Esophagus squamous epithelium (tissue), 4 donors: ENCODE data around the gene RAB37.

ENCODE experiments used
- CTCF ChIP-seq, 6 experiments: fragments of 450-650 bp in 4 of 6; fragments of 200-600 bp in 2 of 6; sonication (generic) in 2 of 6; IDR thresholded peaks; one replicate each; pipeline ENCODE4 v1.5.1; 2016 to 2019; ENCODE audit warnings: antibody characterized with exemption in 6 of 6, mild to moderate bottlenecking in 4 of 6, moderate library complexity in 4 of 6
- POLR2A ChIP-seq, 4 donors: fragments of 450-650 bp; IDR thresholded peaks; one replicate each; pipeline ENCODE4 v1.6.1; 2017; ENCODE audit warnings: antibody characterized with exemption in 4 of 4, mild to moderate bottlenecking in 4 of 4, moderate library complexity in 3 of 4

GRCh38 chr17:74775409-74776043 is 38.5 kb downstream of the RAB37 start:
- TF ChIP-seq CTCF (IDR thresholded peaks at IDR 0.05): no peak
- TF ChIP-seq POLR2A (IDR thresholded peaks at IDR 0.05): no peak
